AG10803 (cell line): Measurements from ENCODE around the gene NAMPT.

Experiments
- DNase-seq: peaks from one replicate; pipeline ENCODE4 v3.0.0; 2010; ENCODE audit warnings: low read depth
- H3K4me3 ChIP-seq: 2 replicates; pipeline ENCODE4 v1.5.1; 2011; ENCODE audit warnings: mild to moderate bottlenecking, low read length, control low read depth
- TF ChIP-seq, protein P1 (sequence below): conservative IDR thresholded peaks from 2 replicates; pipeline ENCODE4 v1.5.1; 2011; ENCODE audit warnings: mild to moderate bottlenecking, low read length, control low read depth, inconsistent platforms

NAMPT gene

DNA sequence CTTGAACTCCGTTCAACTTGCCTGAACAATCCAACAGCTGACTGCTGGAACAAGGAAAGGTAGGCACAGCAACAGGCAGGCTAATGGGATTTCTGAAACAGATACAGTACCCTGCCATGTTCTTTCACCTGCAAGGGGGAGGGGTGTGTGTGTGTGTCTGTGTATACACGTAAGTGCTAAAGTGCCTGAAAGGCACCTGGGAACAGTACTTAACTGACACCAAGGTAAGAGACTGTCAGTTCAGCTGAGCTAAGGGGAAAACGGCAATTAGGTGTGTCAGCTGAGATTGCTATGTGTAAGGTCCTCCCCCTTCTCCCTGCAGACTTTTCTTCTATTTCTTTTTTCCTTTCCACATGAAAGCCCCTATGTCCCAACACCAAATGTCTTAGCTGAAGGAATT lies 27.0 kb downstream of the NAMPT start:
- TF ChIP-seq, protein P1, sequence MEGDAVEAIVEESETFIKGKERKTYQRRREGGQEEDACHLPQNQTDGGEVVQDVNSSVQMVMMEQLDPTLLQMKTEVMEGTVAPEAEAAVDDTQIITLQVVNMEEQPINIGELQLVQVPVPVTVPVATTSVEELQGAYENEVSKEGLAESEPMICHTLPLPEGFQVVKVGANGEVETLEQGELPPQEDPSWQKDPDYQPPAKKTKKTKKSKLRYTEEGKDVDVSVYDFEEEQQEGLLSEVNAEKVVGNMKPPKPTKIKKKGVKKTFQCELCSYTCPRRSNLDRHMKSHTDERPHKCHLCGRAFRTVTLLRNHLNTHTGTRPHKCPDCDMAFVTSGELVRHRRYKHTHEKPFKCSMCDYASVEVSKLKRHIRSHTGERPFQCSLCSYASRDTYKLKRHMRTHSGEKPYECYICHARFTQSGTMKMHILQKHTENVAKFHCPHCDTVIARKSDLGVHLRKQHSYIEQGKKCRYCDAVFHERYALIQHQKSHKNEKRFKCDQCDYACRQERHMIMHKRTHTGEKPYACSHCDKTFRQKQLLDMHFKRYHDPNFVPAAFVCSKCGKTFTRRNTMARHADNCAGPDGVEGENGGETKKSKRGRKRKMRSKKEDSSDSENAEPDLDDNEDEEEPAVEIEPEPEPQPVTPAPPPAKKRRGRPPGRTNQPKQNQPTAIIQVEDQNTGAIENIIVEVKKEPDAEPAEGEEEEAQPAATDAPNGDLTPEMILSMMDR: no peak
- DNase-seq: no peak
- no peak overlapping the region for H3K4me3 ChIP-seq

GRCh38 chr7:106256144-106256543 lies 28.6 kb downstream of the NAMPT start:
- DNase-seq: no peak
- TF ChIP-seq, protein P1: no peak
- H3K4me3 ChIP-seq: no peak overlapping the region

DNA sequence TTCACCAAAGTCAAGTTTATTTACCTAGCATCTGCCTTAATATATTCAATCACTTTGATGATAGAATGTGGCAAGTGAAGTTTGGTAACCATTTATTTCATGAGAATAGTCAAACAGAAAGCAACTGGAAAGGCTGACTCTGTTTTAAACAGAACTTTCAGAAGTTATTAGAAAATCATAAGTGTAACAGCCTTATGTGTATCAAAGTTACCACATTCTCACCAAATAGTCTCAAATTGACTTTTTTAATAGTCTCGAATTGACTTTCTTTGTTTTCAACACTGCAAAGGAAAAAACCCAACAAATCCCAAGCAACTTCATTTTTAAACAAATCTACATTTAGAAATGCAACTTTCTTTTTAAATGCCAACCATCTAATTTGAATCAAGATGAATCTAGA lies 29.5 kb downstream of the NAMPT start:
- DNase-seq: no peak
- H3K4me3 ChIP-seq: no peak overlapping the region
- TF ChIP-seq, protein P1: no peak

- DNase-seq: no peak
- TF ChIP-seq, protein P1: no peak
- no peak overlapping the region for H3K4me3 ChIP-seq
Observed at GRCh38 chr7:106254525-106255116, 30.2 kb downstream of the NAMPT start.

DNA sequence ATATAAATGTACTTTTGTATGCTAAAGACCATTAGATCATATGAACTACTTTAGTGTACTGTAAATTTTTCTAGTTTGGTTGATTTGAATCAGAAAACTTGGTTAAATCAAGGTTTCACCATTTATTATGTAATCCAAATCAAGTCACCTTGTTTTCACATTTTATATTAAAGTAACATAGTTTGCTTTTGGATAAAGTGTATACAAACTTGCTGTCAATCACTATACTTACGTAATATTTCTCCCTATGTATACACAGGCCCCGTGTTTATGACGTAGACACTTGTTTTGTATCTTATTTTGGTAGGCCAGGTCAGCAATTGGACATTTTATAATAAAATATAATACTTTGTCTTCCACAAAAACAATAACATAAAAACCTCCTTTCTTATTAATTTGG lies 32.2 kb downstream of the NAMPT start:
- no peak overlapping the region for H3K4me3 ChIP-seq
- TF ChIP-seq, protein P1: no peak
- no peak for DNase-seq

DNA sequence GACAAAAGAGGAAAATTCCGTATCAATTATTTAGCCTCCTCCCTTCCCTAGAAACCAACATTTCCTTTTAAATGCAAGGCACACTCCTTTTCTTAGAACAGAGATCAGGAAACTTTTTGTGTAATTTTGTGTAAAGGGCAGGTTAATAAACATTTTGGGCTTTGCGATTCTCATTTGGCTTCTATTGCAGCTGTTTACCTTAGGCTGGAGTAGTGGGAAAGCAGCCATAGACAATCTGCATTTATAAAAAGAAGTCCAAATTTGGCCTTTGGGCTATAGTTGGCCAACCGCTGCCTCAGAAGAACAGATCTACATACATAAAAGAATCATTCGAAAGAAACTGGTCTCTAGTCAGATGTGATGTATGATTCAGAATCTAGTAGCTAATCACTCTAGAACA lies 35.3 kb downstream of the NAMPT start:
- no peak for DNase-seq
- TF ChIP-seq, protein P1: no peak

DNA sequence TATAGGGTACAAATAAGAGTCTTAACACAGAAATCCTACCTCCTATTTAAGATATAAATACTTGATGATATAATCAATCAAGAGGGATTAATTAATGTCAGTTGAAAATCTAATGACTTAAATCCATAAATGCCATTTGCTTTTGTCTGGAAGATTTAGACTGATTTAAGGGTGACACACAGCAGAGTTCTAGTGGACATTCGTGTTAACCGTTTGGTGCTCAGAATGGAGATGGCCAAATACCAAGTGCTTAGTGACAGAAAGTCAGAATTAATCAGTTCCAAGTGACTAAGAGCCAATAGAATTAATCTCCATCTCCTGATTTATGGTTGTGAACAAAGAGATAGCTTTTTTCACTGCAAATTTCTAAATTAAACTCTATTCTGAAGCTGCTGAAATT lies 36.2 kb downstream of the NAMPT start:
- no peak overlapping the region for H3K4me3 ChIP-seq
- TF ChIP-seq, protein P1: no peak
- DNase-seq: no peak

More for the DNA sequence above, 35.3 kb downstream of the NAMPT start:
- H3K4me3 ChIP-seq: no peak overlapping the region
